ENCODE data around the gene ANKS6. TPM values are rescaled to one million over a fixed set of nuclear protein-coding genes. Genes with fewer than 3 reads are reported as not detected.

Gene ANKS6
- total and polyA plus RNA-seq, 4 donors, result 1.9 to 6.3 (median 2.9) TPM

DNA sequence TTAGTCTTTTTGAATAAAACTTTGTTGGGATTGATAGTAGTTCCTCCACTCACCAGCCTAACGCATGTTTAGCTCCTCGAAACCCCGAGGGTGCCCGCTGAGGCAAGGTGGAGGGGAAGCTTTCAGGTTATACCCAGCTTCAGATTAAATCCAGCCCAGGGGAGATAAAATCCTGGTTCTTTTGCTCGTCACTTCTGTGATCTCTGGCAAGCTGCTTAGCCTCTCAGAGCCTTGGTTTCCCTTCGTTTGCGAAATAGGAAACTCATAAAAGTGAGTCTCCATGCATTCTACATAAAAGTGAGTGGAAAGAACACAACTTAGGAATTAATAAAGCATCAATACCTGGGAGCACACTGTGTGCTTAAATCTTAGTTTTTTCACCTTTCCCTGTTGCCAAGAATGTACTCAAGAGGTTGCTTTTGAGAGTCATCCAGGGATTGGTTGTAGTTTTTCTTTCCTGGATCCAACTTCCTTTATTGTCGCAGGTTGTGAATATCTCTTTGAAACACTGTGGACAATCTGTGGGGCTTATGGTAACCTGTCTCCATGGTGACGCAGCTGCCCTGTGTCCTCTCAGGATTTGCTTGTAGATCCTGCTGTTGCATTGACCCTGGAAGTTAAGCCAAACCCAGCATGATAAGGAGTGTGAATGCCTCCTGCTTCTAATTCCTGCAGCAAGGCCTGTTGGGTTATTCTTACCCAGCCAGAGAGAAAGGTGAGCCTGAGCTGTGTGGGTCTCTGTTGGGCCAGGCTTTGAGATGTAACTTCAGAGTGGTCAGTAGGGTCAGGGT, 13.2 kb upstream of the ANKS6 start:
- Histone ChIP-seq H3K27me3 (ENCODE audit: control insufficient read depth in 4 of 4, insufficient read depth in 4 of 4, low read length in 3 of 4) (peaks cover 0 to 12% (median 2%) of the 10 kb centered on the region in 4 donors), H3K27ac (ENCODE audit: low read depth in 1 of 2, low read length in 2 of 2) (no peak overlapping the region), H3K4me1 (ENCODE audit: control insufficient read depth in 4 of 4, insufficient read depth in 4 of 4, low read length in 3 of 4) (peaks cover 3 to 6% (median 5%) of the 10 kb centered on the region in 4 donors), H3K4me3 (ENCODE audit: low read depth in 1 of 3, low read length in 3 of 3) (no peak overlapping the region), H3K9me3 (ENCODE audit: control insufficient read depth in 4 of 4, low read length in 3 of 4) (no peaks in the 10 kb centered on the region), H3K9ac (ENCODE audit: low read depth in 1 of 2, low read length in 2 of 2) (no peak overlapping the region), H3K36me3 (ENCODE audit: control insufficient read depth in 4 of 4, insufficient read depth in 3 of 4, low read depth in 1 of 4, low read length in 3 of 4) (no peaks in the 10 kb centered on the region)
- WGBS, result 79% methylated on average over 9 of the region's 9 CpGs
- DNase-seq (ENCODE audit: low spot score), result no peak
- TF ChIP-seq, protein P1, sequence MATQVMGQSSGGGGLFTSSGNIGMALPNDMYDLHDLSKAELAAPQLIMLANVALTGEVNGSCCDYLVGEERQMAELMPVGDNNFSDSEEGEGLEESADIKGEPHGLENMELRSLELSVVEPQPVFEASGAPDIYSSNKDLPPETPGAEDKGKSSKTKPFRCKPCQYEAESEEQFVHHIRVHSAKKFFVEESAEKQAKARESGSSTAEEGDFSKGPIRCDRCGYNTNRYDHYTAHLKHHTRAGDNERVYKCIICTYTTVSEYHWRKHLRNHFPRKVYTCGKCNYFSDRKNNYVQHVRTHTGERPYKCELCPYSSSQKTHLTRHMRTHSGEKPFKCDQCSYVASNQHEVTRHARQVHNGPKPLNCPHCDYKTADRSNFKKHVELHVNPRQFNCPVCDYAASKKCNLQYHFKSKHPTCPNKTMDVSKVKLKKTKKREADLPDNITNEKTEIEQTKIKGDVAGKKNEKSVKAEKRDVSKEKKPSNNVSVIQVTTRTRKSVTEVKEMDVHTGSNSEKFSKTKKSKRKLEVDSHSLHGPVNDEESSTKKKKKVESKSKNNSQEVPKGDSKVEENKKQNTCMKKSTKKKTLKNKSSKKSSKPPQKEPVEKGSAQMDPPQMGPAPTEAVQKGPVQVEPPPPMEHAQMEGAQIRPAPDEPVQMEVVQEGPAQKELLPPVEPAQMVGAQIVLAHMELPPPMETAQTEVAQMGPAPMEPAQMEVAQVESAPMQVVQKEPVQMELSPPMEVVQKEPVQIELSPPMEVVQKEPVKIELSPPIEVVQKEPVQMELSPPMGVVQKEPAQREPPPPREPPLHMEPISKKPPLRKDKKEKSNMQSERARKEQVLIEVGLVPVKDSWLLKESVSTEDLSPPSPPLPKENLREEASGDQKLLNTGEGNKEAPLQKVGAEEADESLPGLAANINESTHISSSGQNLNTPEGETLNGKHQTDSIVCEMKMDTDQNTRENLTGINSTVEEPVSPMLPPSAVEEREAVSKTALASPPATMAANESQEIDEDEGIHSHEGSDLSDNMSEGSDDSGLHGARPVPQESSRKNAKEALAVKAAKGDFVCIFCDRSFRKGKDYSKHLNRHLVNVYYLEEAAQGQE (IDR thresholded peaks at IDR 0.05), result no peak
- no peak for TF ChIP-seq TAF1 (conservative IDR thresholded peaks at IDR 0.05)
- no peak for TF ChIP-seq RXRA (IDR thresholded peaks at IDR 0.05)
- TF ChIP-seq JUND (IDR thresholded peaks at IDR 0.05), result no peak
- TF ChIP-seq, protein P2, sequence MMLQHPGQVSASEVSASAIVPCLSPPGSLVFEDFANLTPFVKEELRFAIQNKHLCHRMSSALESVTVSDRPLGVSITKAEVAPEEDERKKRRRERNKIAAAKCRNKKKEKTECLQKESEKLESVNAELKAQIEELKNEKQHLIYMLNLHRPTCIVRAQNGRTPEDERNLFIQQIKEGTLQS (IDR thresholded peaks at IDR 0.05), result no peak

DNA sequence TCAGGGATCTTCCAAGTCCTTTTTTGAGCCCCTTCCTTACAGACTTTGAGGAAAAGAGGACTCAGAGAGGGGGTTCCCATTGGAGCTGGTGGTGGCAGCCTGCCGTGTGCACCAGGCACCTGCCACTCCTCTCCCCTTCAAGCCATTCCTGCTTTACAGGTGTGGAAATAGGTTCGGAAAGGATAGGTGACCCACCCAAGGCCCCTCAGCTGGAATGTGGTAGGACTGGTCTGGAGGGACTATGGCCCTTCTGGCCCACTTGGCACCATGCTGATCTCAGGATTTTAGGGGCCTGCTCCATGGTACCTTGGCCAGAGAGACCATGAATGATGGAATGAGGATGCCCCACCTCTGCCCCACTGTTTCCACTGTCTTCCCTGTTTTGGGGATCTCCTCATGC, 12.5 kb upstream of the ANKS6 start:
- 87% methylated on average over 2 of the region's 2 CpGs for WGBS
- Histone ChIP-seq H3K4me1 (ENCODE audit: control insufficient read depth in 4 of 4, insufficient read depth in 4 of 4, low read length in 3 of 4) (peaks cover 3 to 6% (median 5%) of the 10 kb centered on the region in 4 donors), H3K4me3 (ENCODE audit: low read depth in 1 of 3, low read length in 3 of 3) (no peak overlapping the region), H3K9me3 (ENCODE audit: control insufficient read depth in 4 of 4, low read length in 3 of 4) (no peaks in the 10 kb centered on the region), H3K27me3 (ENCODE audit: control insufficient read depth in 4 of 4, insufficient read depth in 4 of 4, low read length in 3 of 4) (peaks cover 0 to 12% (median 2%) of the 10 kb centered on the region in 4 donors), H3K36me3 (ENCODE audit: control insufficient read depth in 4 of 4, insufficient read depth in 3 of 4, low read depth in 1 of 4, low read length in 3 of 4) (no peaks in the 10 kb centered on the region), H3K27ac (ENCODE audit: low read depth in 1 of 2, low read length in 2 of 2) (no peak overlapping the region), H3K9ac (ENCODE audit: low read depth in 1 of 2, low read length in 2 of 2) (no peak overlapping the region)
- TF ChIP-seq GABPA (IDR thresholded peaks at IDR 0.05 in 1 of 2, conservative IDR thresholded peaks at IDR 0.05 in 1 of 2), result no peak
- TF ChIP-seq, protein P3, sequence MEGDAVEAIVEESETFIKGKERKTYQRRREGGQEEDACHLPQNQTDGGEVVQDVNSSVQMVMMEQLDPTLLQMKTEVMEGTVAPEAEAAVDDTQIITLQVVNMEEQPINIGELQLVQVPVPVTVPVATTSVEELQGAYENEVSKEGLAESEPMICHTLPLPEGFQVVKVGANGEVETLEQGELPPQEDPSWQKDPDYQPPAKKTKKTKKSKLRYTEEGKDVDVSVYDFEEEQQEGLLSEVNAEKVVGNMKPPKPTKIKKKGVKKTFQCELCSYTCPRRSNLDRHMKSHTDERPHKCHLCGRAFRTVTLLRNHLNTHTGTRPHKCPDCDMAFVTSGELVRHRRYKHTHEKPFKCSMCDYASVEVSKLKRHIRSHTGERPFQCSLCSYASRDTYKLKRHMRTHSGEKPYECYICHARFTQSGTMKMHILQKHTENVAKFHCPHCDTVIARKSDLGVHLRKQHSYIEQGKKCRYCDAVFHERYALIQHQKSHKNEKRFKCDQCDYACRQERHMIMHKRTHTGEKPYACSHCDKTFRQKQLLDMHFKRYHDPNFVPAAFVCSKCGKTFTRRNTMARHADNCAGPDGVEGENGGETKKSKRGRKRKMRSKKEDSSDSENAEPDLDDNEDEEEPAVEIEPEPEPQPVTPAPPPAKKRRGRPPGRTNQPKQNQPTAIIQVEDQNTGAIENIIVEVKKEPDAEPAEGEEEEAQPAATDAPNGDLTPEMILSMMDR (IDR thresholded peaks at IDR 0.05; ENCODE audit: low read depth, low read length, missing input control), result no peak
- TF ChIP-seq, protein P4, sequence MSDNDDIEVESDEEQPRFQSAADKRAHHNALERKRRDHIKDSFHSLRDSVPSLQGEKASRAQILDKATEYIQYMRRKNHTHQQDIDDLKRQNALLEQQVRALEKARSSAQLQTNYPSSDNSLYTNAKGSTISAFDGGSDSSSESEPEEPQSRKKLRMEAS (IDR thresholded peaks at IDR 0.05), result no peak
- TF ChIP-seq, protein P1 (IDR thresholded peaks at IDR 0.05), result no peak
- TF ChIP-seq TAF1 (conservative IDR thresholded peaks at IDR 0.05), result no peak
- no peak for TF ChIP-seq FOXA1 (IDR thresholded peaks at IDR 0.05)
- TF ChIP-seq, protein P2 (IDR thresholded peaks at IDR 0.05), result no peak
- DNase-seq (ENCODE audit: low spot score), result no peak
